OCI-LY3 (cell line): Measurements from ENCODE around the gene CACNA2D3.

Experiments used
- H2AFZ ChIP-seq: fragments of 200-600, 300-600 bp; shearing (Covaris generic); 2 replicates; pipeline ENCODE4 v1.6.0; 2014; ENCODE audit warnings: antibody characterized with exemption, low read depth, low read length
- H3K27ac ChIP-seq: fragments of 200-600, 300-600 bp; sonication (generic); 2 replicates; pipeline ENCODE4 v1.5.1; 2014; ENCODE audit warnings: mild to moderate bottlenecking, low read length, moderate library complexity, mixed read lengths
- H3K27me3 ChIP-seq: fragments of 200-600, 300-600 bp; sonication (generic); 2 replicates; pipeline ENCODE4 v1.6.1; 2014; ENCODE audit warnings: low read depth, low read length, mixed read lengths
- H3K36me3 ChIP-seq: fragments of 200-600, 300-600 bp; sonication (generic); replicated peaks from 2 replicates; pipeline ENCODE3; 2014; ENCODE audit warnings: low read depth, low read length, mixed read lengths
- H3K4me1 ChIP-seq: fragments of 300-600, 200-600 bp; sonication (generic); 2 replicates; pipeline ENCODE4 v1.6.1; 2014; ENCODE audit warnings: low read length, mixed read lengths
- H3K4me2 ChIP-seq: fragments of 200-600, 300-600 bp; sonication (generic); 2 replicates; pipeline ENCODE4 v1.6.1; 2014; ENCODE audit warnings: low read length, mixed read lengths
- H3K4me3 ChIP-seq: fragments of 300-600, 200-600 bp; sonication (generic); 2 replicates; pipeline ENCODE4 v1.5.1; 2014; ENCODE audit warnings: antibody characterized with exemption, mild to moderate bottlenecking, low read length, moderate library complexity
- H3K79me2 ChIP-seq: fragments of 300-600, 200-600 bp; shearing (Covaris generic); 2 replicates; pipeline ENCODE4 v1.6.1; 2014; ENCODE audit warnings: mild to moderate bottlenecking, low read length, mixed read lengths
- H3K9ac ChIP-seq: fragments of 300-600, 200-600 bp; shearing (Covaris generic); 2 replicates; pipeline ENCODE4 v1.6.0; 2014; ENCODE audit warnings: mild to moderate bottlenecking, low read length, moderate library complexity
- H3K9me3 ChIP-seq: fragments of 200-600, 300-600 bp; shearing (Covaris generic); 2 replicates; pipeline ENCODE4 v1.6.1; 2014; ENCODE audit warnings: low read length, mixed read lengths; ENCODE audit not compliant: insufficient read depth
- H4K20me1 ChIP-seq: fragments of 200-600, 300-600 bp; sonication (generic); 2 replicates; pipeline ENCODE4 v1.6.1; 2016; ENCODE audit warnings: low read length, mixed read lengths; ENCODE audit not compliant: insufficient read depth
- EZH2phosphoT487 ChIP-seq: fragments of 200-600 bp; shearing (Covaris generic); IDR thresholded peaks from 2 replicates; pipeline ENCODE4 v1.6.1; 2018; ENCODE audit warnings: antibody characterized with exemption, mixed run types, low read depth
- TF ChIP-seq, protein P1 (sequence below): fragments of 200-600, 300-600 bp; sonication (generic); IDR thresholded peaks from 2 replicates; pipeline ENCODE4 v1.5.1; 2014; ENCODE audit warnings: antibody characterized with exemption, low read length, low read depth

The CACNA2D3 gene

DNA sequence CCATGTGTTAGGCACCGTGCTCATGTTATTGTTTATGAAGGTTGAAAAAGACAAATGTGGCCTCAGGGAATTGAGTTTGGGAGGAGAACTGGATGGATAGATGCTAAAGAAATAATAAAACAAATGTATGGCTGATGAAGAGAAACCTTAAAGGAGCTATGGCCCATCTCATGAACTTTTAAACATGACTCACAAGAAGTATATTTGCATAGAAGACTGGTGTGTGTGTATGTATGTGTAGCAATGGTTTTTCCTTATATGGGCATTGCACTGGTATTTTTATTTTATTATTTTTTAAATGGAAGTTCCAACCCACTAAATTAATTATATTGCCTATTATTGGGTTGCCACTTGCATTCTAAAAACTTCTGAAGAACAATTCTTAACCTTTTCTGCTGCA, 31.1 kb downstream of the CACNA2D3 start:
- Histone ChIP-seq H3K79me2 (no peaks in the 10 kb centered on the region), H3K4me3 (no peak overlapping the region), H2AFZ (no peak overlapping the region), H3K4me1 (no peaks in the 10 kb centered on the region), H3K9ac (no peak overlapping the region), H3K36me3 (no peaks in the 10 kb centered on the region), H4K20me1 (no peaks in the 10 kb centered on the region), H3K27ac (no peak overlapping the region), H3K9me3 (no peaks in the 10 kb centered on the region), H3K4me2 (no peak overlapping the region), H3K27me3 (peaks cover 20% of the 10 kb centered on the region; the same call in 1 of the 2 replicates)
- TF ChIP-seq, protein P1, sequence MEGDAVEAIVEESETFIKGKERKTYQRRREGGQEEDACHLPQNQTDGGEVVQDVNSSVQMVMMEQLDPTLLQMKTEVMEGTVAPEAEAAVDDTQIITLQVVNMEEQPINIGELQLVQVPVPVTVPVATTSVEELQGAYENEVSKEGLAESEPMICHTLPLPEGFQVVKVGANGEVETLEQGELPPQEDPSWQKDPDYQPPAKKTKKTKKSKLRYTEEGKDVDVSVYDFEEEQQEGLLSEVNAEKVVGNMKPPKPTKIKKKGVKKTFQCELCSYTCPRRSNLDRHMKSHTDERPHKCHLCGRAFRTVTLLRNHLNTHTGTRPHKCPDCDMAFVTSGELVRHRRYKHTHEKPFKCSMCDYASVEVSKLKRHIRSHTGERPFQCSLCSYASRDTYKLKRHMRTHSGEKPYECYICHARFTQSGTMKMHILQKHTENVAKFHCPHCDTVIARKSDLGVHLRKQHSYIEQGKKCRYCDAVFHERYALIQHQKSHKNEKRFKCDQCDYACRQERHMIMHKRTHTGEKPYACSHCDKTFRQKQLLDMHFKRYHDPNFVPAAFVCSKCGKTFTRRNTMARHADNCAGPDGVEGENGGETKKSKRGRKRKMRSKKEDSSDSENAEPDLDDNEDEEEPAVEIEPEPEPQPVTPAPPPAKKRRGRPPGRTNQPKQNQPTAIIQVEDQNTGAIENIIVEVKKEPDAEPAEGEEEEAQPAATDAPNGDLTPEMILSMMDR = no peak
- TF ChIP-seq EZH2phosphoT487 = no peak

DNA sequence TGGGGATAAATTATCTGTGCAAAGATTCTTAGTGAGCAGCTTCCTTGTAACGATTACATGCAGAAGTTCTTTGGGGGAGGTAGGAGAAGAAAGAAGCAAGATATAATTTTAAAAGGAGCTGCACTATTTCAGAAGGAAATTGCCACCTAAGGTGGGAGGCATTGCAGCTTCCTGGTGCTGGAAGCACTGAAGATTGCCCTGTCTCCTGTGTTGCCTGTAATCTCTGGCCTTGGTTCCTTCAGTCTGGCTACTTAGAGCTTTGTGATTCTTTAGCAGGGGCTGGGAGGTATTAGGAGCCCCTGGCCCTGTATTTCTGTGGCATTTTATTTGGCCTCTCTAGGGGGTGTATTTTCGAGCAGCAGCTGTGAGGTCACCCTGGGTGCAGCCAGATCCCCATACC, 35.5 kb downstream of the CACNA2D3 start:
- Histone ChIP-seq H3K79me2 (no peaks in the 10 kb centered on the region), H3K27me3 (peaks cover 14% of the 10 kb centered on the region; the same call in 1 of the 2 replicates), H3K4me3 (no peak overlapping the region), H3K36me3 (no peaks in the 10 kb centered on the region), H4K20me1 (no peaks in the 10 kb centered on the region), H3K9me3 (no peaks in the 10 kb centered on the region), H2AFZ (no peak overlapping the region), H3K27ac (no peak overlapping the region), H3K4me1 (no peaks in the 10 kb centered on the region), H3K9ac (no peak overlapping the region), H3K4me2 (no peak overlapping the region)
- TF ChIP-seq, protein P1 = no peak
- no peak for TF ChIP-seq EZH2phosphoT487

DNA sequence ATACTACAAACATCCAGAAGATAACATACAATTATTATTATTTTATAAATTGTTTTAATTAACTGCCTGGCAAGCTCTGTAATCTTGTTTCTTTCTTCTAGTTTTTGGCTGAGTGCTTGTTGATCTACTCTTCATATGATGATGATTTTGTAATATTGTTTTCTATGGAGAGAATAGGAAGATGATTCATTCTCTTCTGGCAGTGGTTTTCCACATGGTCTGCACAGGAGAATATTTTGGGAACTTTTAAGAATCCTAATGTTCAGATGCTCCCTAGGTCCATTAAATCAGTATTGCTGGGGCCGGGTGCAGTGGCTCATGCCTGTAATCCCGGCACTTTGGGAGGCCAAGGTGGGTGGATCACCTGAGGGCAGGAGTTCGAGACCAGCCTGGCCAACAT, 37.6 kb downstream of the CACNA2D3 start:
- Histone ChIP-seq H3K79me2 (no peaks in the 10 kb centered on the region), H3K9ac (no peak overlapping the region), H2AFZ (no peak overlapping the region), H3K4me1 (peaks cover 3% of the 10 kb centered on the region; the same call in 1 of the 2 replicates), H3K36me3 (no peaks in the 10 kb centered on the region), H3K4me2 (no peak overlapping the region), H4K20me1 (no peaks in the 10 kb centered on the region), H3K9me3 (no peaks in the 10 kb centered on the region), H3K4me3 (no peak overlapping the region), H3K27ac (no peak overlapping the region), H3K27me3 (peaks cover 14% of the 10 kb centered on the region; the same call in 1 of the 2 replicates)
- TF ChIP-seq, protein P1 = no peak
- no peak for TF ChIP-seq EZH2phosphoT487

DNA sequence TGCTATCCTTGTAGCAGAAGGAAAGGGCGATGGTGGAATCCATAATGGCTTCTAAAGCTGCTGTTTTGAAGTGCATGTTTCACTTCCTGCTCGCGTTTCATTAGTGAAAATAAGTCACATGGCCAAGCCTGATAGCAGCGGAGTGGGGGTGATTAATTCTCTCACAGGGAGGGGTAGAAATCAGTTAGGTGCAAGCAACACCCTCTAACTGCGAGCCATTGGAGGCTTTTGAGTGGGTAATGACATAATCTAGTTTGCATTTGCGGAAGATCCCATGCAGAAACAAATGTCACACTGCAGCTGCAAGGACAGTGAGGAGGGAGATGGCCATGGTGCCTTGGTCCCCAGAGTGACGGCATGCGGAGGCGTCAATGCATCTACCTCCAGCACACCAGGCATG, 41.1 kb downstream of the CACNA2D3 start:
- H3K4me3 ChIP-seq = no peak overlapping the region
- H3K36me3 ChIP-seq = no peaks in the 10 kb centered on the region
- no peaks in the 10 kb centered on the region for H3K79me2 ChIP-seq
- no peaks in the 10 kb centered on the region for H4K20me1 ChIP-seq
- no peak for TF ChIP-seq EZH2phosphoT487
- TF ChIP-seq, protein P1 = no peak
- peak overlapping the region; percentile 66; the same call in 1 of the 2 replicates for H2AFZ ChIP-seq
- H3K27ac ChIP-seq = no peak overlapping the region
- no peak overlapping the region for H3K9ac ChIP-seq
- H3K9me3 ChIP-seq = no peaks in the 10 kb centered on the region
- peaks cover 18% of the 10 kb centered on the region; the same call in 1 of the 2 replicates for H3K27me3 ChIP-seq
- H3K4me1 ChIP-seq = peaks cover 3% of the 10 kb centered on the region; the same call in 1 of the 2 replicates
- no peak overlapping the region for H3K4me2 ChIP-seq
